HS-27A (cell line): Measurements from ENCODE around the gene DDX51.
"Not testable (repeated sequence)": the region's sequence is repeated elsewhere in the genome, so short reads cannot be mapped to it uniquely, and the experiment has no call there.

Source experiments
- DNase-seq: peaks from one replicate; pipeline ENCODE4 v3.0.0-alpha.2; 2012; ENCODE audit warnings: low read depth, missing footprints

Gene DDX51

DNA sequence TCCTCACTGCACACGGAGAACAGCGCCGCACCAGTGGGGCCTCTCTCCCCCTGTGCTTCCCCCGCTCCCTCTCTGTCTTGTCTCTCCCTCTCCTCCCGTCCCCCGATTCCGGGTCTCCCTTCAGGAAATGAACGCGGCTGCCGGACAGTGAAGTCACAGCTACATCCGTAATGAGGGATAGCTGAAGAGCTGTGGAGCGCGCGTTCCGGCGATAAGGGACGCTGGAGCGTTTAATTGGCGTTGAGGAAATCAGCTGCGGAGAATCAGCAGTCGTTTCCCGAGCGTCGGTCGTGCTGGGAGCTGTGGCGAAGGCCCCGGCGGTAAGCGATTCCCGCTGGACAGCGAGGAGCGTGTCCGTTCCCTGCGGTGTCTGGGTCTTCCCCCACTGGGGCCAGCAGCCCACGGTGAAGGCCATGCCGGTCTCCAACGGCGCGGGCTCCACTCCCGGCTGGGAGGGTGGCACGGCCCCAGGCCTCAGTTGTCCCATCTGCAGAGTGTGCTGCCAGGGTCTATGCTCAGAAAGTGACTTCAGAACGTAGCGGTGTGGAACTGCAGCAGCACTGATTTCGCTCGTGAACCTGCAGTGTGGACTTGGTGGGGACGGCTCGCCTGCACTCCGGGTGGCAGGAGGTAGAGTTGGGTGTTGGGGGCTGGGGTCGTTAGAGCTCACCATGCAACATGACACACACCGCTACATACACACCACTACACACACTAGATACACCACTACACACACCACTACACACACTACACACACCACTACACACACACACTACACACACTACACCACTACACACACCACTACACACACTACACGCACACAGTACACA is 11.0 kb upstream of the DDX51 start:
- no peak for DNase-seq

DNA sequence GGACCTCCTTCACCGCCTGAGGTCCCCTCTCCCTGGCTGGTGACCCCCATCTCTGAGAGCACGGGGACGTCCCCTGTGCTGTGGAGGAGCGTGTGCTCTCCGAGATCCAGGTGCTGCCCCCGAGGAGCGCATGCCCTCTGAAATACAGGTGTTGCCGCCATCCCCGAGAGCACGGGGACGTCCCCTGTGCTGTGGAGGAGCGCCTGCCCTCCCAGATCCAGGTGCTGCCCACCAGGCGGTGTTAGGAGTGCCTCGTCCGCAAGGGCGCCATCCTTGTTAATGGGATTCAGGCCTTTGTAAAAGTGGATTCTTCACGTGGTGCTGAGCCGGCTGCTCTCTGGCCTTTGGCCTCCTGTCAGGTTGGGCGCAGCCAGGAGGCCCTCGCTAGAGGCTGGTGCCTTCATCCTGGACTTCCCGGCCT is 10.2 kb upstream of the DDX51 start:
- DNase-seq = no peak

DNA sequence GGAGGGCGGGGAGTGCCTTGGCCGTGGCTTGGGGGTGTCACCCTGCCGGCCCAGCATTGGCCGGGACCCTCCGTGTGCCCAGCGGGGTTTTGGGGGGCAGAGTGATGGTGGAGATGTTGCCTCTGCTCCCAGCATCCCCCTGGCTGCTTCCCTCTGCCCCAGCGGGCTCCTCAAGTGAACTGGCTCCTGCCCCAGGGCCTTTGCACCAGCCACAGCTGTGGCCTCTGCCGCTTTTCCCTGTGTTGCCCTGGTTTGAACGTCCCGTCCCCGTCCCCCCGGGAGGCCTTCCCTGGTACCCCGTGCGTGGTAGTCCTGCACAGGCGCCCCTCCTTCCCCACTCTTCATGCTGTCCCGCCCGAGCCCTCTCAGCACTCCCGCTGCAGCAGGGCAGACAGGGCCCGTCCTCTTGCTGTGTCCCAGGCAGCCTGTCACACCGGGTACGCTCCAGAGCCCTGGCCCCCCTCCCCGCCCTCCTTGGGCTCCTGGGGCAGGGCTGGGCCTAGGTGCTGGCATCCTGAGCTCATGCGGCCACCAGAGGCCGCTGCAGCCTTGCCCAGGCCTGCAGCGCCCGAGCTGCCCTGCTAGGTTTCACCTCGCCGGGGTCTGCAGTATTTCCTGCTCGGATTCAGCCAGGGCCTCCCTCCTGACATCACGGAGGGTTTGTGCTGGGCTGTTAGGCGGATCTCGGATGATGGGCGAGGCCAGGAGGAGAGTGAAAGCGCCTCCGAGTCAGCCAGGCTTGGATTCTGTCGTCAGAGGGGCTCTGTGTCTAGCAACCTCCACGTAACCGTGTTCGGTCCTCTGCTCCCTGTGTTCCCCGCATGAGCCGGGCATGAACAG is 9.6 kb upstream of the DDX51 start:
- no peak for DNase-seq

DNA sequence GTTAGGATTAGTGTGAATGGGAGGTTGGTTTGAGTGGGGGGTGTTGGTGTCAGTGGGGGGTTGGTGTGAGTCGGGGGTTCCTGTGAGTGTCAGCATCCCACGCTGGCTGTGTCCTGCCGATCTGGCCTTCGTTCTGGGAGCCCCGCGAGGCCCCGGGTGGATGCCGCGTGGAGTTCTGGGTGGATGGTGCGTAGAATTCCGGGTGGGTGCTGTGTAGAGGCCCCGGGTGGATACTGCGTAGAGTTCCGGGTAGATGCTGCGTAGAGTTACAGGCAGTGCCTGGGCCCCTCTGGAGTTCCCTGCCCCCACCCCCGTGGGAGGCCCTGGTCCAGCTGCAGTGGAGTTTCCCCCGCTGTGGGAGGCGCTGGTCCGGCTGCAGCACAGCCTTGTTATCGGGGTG is 8.8 kb upstream of the DDX51 start:
- DNase-seq = no peak

DNA sequence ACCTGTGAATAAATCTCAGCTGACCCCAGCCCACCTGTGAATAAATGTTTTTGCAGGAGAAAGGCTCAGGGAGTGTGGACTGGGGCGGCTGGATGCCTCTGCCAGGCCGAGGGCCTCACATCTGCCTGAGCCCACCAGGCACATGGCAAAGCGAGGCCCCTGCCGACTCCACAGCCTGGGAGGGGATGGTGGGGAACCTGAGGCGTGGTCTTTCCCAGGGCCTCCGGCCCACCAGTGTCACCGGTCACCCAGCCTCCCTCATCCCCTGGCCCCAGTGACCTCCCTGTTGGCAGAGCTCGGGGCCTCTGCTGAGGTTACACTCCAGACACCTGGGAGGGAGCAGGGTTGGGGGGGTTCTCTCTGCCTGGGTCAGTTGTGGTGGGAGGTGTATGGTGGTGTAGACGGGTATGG is 8.3 kb upstream of the DDX51 start:
- DNase-seq = no peak

DNA sequence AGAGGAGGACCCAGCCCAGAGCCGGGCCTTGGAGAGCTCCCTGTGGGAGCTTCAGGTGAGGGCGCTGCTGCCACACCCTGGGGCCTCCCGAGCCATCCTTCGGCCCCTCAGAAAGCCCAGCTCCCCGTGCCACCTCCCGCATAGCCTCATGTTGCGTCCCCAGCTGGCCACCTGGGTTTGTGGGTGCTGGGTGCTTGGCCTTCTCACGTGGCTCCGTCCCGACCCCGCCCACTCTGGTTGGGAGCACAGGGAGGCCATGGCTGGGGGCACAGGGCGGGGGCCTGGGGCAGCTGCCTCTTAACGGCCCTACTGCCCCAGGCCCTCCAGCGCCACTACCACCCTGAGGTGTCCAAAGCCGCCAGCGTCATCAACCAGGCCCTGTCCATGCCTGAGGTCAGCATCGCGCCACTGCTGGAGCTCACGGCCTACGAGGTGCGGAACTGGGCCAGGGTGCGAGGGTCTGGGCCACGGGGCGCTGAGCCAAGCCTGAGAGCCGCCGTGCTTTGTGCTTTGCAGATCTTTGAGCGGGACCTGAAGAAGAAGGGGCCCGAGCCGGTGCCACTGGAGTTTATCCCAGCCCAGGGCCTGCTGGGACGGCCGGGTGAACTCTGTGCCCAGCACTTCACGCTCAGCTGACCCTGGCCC is 7.8 kb upstream of the DDX51 start:
- no peak for DNase-seq

DNA sequence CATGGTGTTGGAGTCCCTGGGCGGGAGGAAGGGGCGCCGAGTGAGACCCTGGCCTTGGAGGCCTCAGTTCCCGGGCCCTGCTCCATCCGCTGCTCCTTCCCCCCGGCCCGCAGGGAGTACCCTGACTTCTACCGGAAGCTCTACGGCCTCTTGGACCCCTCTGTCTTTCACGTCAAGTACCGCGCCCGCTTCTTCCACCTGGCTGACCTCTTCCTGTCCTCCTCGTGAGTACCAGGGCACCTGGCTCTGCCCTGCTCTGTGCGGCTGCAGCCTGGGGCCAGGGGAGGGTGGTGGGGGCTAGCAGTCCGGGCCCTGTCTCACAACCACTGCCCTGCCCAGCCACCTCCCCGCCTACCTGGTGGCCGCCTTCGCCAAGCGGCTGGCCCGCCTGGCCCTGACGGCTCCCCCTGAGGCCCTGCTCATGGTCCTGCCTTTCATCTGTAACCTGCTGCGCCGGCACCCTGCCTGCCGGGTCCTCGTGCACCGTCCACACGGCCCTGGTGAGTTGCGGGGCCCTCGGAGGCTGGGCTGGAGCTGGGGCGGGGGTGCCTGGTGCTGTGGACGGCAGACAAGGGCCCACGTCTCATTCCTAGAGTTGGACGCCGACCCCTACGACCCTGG is 7.1 kb upstream of the DDX51 start:
- DNase-seq = no peak

DNA sequence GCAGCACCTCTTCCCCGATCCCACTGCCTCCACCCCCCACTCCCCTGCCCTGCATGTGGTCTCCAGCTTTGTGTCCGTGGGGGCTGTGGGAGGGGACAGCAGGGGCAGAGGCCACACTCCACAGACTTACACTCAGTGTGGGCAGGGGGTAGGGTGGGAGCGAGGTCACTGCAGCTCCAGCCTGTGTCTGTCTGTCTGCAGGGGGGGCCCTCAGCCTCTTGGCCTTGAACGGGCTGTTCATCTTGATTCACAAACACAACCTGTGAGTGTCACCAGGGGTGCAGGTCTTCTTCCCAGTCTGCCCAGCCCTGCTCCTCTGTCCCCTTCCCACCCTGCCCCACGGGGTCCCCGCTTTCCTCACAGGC is 6.6 kb upstream of the DDX51 start:
- no peak for DNase-seq

DNA sequence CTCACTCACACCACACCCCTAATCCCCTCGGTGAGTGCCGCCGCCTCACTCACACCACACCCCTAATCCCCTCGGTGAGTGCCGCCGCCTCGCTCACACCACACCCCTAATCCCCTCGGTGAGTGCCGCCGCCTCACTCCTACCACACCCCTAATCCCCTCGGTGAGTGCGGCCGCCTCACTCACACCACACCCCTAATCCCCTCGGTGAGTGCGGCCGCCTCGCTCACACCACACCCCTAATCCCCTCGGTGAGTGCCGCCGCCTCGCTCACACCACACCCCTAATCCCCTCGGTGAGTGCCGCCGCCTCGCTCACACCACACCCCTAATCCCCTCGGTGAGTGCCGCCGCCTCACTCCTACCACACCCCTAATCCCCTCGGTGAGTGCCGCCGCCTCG is 5.4 kb upstream of the DDX51 start:
- DNase-seq = not testable (repeated sequence)

DNA sequence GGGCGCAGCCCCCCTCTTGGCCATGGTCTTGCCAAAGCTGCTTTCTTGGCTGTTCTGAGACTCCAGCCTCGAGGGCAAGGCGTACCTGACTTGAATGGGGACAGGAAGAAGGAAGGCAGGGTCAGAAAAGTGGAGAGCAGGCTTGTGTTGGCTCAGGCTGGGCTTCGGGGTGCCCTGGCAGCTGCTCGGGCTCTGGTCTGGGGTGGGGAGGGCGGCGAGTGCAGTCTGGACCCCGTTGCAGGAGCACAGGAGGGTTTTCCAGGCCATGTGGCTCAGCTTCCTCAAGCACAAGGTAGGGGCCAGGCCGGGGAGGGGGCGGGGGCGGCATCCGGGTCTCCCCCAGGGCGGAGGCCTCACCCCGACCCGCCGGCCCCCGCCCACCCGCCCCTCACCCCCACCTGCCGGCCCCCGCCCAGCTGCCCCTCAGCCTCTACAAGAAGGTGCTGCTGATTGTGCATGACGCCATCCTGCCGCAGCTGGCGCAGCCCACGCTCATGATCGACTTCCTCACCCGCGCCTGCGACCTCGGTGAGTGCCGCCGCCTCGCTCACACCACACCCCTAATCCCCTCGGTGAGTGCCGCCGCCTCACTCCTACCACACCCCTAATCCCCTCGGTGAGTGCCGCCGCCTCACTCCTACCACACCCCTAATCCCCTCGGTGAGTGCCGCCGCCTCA is 4.4 kb upstream of the DDX51 start:
- no peak for DNase-seq

DNA sequence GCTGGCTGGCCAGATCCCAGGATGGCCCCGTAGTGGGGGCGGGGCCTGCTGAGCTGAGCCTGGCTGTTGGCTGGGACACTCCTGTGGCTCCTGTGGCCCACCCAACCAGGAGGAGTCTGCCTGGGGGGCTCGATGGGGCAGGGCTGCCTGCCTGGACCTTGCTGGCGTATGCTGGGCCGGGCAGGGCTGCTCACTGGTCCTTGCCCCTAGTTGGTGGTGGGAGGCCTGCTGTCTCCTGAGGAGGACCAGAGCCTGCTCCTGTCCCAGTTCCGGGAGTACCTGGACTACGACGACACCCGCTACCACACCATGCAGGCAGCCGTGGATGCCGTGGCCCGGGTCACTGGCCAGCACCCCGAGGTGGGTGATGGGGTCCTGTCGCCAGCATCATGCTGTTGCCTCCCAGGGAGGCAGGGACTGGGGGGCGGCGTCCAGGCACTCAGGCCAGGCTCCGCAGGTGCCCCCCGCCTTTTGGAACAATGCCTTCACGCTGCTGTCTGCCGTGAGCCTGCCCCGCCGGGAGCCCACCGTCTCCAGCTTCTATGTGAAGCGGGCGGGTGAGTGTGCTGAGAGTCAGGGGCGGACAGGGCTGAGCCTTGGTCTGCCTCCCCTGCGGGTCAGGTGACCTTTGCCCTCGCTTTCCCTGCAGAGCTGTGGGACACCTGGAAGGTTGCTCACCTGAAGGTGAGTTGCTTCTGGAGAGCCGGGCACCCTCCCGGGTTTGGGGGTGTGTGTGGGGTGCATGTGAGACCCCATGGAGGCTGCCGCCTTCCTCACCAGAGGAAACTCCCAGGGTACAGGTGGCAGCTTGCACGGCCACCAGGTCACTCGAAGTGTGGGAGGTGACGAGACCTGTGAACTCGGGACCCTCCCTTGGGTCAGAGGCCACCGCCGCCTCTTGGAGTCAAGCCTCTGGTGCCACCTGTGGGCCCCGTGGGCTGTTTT is 3.6 kb upstream of the DDX51 start:
- DNase-seq = no peak

DNA sequence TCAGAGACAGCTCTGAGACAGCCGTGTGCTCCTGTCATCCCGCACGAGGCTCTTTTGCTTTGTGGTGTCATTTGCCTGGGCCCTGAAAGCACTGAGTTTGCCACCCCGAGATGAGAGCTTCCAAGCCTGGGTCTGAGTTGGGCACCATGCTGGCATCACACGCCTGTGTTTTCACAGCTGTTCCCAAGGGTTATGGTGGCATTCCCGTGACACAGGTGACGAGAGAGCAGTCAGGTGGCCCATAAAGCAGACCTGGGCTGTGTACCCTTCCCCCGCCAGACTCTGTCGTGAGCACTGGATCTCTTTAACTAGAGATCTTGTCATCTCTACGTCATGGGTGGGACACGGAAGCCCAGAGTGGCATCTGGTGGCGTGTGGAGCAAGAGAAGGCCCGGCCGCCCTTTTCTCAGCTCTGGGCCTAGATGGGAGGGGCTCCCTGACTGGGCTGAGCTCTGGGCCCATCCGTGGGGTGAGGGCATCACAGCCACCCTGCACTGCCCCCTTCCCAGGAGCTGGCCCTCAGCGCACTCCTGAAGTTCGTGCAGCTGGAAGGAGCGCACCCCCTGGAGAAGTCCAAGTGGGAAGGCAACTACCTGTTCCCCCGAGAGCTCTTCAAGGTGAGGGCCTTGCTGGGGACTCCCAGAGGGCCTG is 2.8 kb upstream of the DDX51 start:
- no peak for DNase-seq

DNA sequence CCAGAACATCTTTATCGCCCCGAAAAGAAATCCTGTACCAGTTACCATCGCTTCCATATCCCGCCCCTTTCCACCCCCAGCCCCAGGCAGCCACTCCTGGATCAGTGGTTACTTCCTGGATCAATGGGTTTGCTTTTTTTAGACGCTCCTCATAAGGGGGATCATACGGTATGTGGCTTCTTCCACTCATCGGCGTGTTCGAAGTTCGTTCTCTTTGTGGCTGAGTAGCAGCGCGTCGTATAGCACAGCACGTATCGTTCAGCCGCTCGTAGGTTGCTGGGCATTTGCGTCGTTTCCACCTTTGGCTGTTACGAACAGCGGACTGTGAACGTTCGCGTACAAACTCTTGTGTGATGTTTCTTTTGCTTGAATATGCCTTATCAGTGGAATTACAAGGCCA is 2.0 kb upstream of the DDX51 start:
- DNase-seq = no peak

DNA sequence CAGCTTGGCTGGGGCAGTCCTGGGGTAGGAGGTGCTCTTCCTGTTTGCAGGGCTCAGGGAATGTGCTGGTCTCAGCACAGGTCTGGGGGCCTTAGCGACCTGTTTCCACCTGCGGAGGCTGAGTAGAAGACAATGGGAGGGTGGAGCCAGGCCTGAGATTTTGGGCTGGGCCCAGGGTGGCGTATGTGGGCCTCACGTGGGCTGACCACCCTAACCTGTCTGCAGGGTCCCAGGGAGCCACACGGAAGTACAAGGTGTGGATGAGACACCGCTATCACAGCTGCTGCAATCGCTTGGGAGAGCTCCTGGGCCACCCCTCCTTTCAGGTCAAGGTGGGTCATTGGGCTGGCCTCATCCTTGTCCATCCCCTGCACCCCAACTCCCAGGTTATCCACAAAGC is 1.2 kb upstream of the DDX51 start:
- no peak for DNase-seq

DNA sequence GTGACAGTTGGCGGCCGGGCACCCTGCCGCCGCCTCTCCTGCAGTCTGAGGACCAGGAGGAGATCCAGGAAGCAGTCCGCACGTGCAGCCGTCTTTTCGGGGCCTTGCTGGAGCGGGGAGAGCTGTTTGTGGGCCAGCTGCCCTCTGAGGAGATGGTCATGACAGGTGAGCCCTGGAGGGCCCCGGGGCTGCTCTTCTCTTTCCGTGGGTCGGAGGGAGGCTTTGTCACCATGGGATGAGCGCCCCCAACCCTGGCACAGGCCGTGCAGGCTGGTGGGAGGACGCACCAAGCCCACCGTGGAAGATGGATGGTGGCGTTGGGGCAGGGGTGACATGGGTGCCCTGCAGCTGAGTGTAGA is 670 bp upstream of the DDX51 start:
- DNase-seq = no peak

DNA sequence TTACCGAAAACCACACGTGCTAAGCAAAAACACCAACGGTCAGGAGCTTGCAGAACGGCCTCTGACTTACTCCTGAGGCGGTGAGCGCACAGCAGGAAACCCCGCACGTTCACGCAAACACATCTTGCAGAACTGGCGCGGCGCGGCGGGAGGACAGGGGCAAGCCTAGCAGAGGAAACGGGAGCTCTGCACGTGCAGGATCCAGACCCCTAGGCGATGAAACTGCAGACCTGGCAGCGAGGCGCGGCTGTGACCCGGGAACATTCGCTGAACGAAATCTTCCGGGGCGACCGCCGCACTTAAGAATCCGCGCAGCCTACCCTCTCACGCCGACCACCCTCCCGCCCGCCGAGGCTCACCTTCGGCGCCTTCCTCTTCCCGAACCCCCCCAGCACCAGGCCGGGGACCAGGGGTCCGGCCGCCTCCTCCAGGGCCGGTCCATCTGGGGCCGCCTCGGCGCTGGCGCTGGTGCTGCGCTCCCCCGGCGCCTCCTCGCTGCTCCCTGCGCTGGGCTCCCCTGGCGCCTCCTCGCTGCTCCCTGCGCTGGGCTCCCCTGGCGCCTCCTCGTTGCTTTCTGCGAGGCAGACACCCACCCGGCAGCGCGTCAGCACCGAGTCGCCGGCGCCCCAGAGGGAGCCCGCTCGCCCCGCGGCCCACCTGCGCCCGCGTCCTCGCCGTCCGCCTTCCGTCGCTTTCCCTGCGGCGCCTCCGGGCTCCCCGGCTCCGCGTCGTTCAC is 615 bp downstream of the DDX51 start:
- DNase-seq = no peak

DNA sequence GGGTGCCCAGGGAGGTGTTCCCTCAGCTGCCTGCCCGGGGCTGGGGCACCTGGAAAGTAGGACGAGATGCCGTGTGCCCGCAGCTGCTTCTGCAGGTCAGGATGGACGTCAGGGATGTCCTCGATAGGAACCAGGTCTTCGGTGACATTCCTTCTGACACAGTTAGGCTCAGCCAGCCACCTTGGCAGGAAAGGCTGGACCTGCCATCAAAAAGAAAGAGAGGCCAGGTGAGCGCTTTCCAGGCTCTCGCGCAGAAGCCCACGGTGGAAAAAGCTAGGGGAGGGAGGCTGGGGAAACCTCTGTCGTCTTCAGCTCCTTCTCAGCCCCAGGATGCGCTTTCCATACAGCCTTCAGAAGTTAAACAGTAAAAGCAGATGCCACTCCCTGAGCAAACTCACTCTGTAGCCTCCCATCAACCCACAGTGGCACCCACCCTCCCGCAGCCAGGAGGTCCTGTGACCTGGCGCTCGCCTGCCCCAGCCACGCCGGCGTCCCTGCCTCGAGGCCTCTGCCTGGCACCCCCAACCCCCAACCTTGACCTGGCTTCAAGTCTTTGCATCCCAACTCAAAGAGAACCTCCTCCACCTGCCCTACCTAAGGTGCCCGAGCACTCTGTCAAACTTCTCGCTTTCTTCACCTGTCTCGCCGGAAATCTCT is 1.3 kb downstream of the DDX51 start:
- no peak for DNase-seq

DNA sequence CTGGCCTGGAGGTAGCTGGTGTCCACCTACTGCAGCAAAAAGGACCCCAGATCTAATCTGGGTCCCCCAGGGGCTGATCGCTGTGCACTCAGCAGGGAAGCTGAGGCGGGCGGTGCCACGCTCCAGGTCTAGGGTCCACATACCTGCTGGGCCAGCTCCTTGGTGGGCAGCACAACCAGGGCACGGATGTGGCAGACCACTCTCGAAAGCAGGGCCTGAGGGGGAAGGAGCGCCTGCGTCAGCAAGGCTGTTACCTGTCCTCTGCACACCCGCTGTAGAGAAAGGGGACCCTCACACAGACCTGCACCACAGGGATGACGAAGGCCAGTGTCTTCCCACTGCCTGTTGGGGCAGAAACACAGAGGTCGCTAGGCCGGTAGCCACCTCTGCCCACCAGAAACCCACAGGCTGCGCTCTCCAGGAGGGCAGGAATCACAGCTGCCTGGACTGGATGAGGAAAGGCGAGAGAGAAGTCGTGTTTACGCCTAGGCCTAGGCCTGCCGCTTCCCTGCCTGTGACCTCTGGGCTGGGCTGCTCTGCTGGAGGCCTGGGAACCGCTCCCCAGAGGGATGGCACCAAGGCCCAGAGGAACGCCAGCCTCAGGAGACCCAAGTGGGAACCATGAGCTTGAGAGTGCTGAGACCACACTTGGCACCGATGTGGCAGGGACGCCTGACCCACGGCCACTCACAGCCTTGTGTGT is 2.0 kb downstream of the DDX51 start:
- no peak for DNase-seq
